Fibroblast of villous mesenchyme (primary cell): ENCODE results near the gene ITGAV. TPM values are rescaled to one million over a fixed set of nuclear protein-coding genes. Genes with fewer than 3 reads are reported as not detected.

ENCODE experiments used
- DNase-seq: peaks from one replicate; pipeline ENCODE4 v3.0.0-alpha.2; 2010; ENCODE audit warnings: low read depth
- H3K4me3 ChIP-seq: 2 replicates; pipeline ENCODE4 v1.5.1; 2011; ENCODE audit warnings: low read depth, mild to moderate bottlenecking, low read length
- total RNA-seq: library from RNA; depleted of rRNA; stranded (reverse); fragments of >200 nt; gene quantifications from 2 replicates; pipeline ENCODE4 v1.2.3, GENCODE V29; 2012
- TF ChIP-seq, protein P1 (sequence below): IDR thresholded peaks from 2 replicates; pipeline ENCODE4 v1.5.1; 2012; ENCODE audit warnings: low read depth, mild to moderate bottlenecking, low read length; ENCODE audit not compliant: insufficient read depth

Gene ITGAV
- total RNA-seq, 1 donor: 417 TPM

DNA sequence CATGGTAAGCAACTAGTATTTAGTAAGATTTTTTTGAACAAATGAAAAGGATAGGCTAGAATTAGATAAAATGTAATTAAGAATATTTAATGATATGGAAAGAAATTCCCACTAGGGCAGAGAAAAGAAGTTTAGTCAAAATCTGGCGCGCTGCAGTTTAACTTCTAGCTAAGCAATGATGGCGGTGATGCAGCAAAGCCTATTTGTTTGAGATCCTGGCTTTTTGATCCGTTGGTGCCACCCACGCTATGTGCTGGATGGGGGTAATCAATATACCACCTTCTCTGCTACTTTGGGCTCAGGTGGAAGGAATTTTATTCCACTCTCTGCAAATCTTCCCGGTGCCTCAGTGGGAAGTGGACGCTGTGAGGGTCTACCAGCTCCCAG lies 103.6 kb downstream of the ITGAV start:
- TF ChIP-seq, protein P1, sequence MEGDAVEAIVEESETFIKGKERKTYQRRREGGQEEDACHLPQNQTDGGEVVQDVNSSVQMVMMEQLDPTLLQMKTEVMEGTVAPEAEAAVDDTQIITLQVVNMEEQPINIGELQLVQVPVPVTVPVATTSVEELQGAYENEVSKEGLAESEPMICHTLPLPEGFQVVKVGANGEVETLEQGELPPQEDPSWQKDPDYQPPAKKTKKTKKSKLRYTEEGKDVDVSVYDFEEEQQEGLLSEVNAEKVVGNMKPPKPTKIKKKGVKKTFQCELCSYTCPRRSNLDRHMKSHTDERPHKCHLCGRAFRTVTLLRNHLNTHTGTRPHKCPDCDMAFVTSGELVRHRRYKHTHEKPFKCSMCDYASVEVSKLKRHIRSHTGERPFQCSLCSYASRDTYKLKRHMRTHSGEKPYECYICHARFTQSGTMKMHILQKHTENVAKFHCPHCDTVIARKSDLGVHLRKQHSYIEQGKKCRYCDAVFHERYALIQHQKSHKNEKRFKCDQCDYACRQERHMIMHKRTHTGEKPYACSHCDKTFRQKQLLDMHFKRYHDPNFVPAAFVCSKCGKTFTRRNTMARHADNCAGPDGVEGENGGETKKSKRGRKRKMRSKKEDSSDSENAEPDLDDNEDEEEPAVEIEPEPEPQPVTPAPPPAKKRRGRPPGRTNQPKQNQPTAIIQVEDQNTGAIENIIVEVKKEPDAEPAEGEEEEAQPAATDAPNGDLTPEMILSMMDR: no peak
- peak overlapping the region; percentile 67 for H3K4me3 ChIP-seq
- no peak for DNase-seq

- DNase-seq: peak; percentile 14
- H3K4me3 ChIP-seq: peak overlapping the region; percentile 67
- TF ChIP-seq, protein P1: no peak
Measured at GRCh38 chr2:186695081-186695756, 105.4 kb downstream of the ITGAV start.

DNA sequence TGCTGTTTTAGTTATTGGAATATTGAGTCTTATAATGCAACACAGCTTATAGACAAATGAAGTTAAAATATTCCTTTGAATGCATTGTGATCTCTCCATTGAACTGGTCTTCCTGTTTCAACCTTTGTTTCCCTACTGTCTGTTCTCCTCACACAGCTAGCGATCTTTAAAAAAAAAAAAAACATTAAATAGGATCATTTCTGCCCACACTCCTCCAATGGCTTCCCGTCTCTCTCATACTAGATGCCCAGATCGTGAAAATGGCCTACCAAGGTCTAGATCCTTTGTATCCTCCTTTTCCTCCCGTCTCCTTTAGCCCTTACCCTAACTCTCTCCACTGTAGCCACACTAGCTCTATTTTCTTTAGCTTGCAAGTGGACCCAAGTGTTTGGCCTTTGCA lies 106.4 kb downstream of the ITGAV start:
- no peak overlapping the region for H3K4me3 ChIP-seq
- DNase-seq: no peak
- TF ChIP-seq, protein P1: no peak

DNA sequence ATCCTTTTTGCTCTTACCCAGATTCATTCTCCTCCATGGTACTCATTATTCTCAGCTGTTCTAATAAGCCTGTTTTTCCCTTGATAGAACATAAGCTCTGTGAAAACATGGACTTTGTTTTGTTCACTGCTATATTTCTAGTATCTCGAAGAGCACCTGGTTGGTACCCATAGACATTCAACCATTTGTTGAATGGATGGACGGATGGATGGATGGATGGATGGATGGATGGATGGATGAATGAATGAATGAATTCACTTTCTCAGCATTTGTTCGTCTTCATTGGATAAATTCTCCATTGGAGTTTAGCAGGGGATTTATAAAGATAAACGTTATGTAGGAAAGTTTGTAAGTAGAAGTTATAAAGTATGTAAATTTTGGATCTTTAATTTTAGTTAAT lies 106.9 kb downstream of the ITGAV start:
- DNase-seq: no peak
- TF ChIP-seq, protein P1: no peak
- H3K4me3 ChIP-seq: no peak overlapping the region

DNA sequence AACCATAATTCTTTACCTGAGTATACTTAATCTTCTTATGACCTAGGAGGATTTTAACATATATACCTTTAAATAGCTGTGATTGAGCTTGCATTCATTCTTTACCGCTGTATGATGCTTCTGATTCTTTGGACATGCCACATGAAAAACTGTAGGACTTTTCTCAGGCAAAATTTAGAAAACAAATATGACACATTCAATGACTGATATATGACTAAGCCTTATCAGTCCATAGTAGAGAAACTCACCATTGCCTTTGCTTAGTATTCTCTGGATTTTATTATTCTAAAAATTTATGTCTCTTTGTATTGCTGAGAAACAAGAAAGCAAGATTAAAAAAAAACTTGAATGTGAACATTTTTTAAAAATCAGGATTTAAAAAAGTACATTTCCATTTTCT lies 107.7 kb downstream of the ITGAV start:
- TF ChIP-seq, protein P1: no peak
- DNase-seq: no peak
- H3K4me3 ChIP-seq: no peak overlapping the region

GRCh38 chr2:186699742-186700141 lies 109.9 kb downstream of the ITGAV start:
- TF ChIP-seq, protein P1: no peak
- no peak overlapping the region for H3K4me3 ChIP-seq
- DNase-seq: no peak

DNA sequence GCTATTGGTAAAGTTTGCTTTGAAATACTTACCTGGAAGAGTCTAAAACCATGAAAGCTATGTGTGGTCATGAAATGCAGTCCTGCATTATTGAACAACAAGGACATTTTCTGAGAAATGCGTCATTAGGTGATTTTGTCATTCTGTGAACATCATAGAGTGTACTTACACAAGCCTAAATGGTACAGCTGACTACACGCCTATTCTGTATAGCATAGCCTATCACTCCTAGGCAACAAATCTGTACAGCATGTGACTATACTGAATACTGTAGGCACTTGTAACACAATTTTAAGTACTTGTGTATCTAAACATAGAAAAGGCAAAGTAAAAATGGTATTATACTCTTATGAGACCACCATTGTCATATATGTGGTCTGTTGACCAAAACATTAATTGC lies 112.2 kb downstream of the ITGAV start:
- no peak for DNase-seq
- TF ChIP-seq, protein P1: no peak
- no peak overlapping the region for H3K4me3 ChIP-seq
